Stimulated activated CD8-positive, alpha-beta memory T cell treated with anti-CD3 and anti-CD28 coated beads, Interleukin-15, amount 100 ng/mL, for 24 hours (primary cell): ENCODE measurements around the gene VIPR1.

Experiments used
- DNase-seq: peaks from one replicate; pipeline ENCODE4 v3.0.0-alpha.2; 2020; ENCODE audit warnings: low read depth

Gene VIPR1, protein sequence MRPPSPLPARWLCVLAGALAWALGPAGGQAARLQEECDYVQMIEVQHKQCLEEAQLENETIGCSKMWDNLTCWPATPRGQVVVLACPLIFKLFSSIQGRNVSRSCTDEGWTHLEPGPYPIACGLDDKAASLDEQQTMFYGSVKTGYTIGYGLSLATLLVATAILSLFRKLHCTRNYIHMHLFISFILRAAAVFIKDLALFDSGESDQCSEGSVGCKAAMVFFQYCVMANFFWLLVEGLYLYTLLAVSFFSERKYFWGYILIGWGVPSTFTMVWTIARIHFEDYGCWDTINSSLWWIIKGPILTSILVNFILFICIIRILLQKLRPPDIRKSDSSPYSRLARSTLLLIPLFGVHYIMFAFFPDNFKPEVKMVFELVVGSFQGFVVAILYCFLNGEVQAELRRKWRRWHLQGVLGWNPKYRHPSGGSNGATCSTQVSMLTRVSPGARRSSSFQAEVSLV

DNA sequence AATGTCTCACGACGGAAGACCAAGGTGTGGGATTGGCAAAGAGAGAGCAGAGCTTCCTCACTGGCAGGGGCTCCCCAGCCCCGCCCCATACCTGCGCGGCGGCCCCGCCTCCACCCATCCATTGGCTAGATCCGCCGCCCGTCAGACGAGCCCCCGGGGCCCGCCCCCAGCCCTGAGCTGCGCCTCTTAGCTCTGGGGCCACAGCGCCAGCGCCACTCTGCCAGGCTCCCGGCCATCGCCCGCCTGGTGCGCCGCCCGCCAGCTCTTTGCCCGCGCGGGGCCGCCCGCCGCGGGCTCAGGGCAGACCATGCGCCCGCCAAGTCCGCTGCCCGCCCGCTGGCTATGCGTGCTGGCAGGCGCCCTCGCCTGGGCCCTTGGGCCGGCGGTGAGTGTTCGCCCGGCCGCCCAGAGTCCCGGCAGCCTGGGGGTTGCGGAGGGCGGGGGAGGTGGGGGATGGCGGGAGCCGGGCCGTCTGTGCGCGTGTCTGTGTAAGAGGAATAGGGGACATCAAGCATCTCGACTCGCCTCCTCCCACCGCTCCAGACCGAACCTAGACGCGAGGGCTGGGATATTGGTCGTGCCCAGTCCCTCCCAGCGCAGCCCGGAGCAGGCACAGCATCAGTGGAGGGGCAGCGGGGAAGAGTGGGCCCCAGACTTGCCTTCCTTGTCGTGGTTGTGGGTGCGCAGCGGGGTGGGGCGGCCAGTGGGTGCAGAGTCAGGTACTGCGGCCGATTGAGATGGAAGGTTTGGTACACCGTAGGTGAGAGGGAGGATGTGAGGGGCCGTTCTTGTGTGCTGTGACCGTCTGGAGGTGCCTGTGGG lies at the start of gene VIPR1:
TSS of gene VIPR1 (plus strand) at position 215 of the 822 bp plus-strand sequence. CDS start at position 308, 93 bp downstream.
- DNase-seq = peak; percentile 77

DNA sequence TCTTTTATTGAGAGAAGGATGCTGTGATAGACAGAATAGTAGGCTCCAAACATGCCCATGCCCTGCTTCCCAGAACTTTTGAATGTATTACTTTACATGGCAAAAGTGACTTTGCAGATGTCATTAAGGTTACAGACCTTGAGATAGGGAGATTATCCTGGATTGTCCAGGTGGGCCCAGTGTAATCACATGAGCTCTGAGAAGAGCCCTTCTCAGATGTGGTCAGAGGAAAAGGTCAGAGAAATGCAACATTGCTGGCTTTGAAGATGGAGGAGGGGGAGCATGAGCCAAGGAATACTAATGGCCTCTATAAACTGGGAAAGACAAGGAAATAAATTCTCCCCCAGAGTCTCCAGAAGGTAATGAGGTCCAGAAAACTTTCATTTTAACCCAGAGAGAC lies 46.2 kb upstream of the VIPR1 start:
- DNase-seq = no peak

DNA sequence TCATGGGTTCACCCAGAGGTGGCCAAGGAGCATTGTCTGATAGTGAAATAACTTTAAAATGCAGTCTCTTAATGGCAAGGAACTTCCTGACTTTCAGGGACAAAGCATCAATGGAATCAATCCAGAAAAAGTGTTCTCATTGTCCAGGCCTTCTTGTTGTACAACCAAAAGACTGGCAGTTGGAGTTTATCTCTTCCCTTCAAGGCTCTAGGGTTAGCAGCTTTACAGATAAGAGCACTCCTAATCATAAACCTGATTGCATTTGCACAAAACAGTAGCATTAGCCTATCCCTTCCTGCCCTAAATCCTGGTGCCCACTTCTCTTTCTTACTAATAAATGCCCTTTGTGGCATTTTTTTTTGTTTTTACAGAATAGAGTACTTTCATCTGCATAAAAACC lies 43.3 kb upstream of the VIPR1 start:
- no peak for DNase-seq

DNA sequence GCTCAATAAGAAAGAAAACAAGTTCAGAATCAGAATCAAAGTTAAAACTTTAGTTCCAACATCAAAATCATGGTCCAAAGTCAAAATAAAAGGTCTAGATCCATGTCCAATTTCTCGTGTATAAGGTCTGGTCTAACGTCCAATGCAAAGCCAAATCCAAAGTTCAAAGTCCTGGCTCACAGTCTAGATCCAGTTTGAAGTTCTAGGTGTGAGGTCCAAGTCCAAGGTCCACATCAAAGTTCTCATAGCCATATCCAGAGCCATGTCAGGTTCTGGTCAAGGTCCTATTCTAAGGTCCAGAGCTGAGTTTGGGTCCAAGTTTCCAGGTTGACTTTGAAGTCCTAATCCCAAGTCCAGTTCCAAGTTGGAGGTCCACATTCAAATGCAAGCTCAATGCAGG lies 40.7 kb upstream of the VIPR1 start:
- no peak for DNase-seq

DNA sequence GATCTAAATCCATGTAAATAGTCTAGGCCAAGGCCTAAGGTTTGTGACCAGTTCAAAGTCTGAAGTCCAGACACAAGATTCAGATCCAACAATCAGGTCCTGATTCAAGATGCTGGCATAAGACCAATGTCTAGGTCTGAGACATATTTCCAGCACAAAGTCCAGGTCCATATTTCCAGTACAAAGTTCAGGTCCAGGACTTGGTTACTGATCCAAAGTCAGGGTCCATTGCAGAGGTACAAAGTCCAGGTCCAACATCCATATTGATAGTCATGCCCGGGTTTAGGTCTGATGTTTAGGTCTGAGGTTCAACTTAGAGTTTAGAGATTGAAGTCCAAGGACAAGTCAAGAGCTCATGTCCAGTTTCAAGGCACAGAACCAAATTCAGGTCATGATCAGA lies 39.4 kb upstream of the VIPR1 start:
- no peak for DNase-seq

DNA sequence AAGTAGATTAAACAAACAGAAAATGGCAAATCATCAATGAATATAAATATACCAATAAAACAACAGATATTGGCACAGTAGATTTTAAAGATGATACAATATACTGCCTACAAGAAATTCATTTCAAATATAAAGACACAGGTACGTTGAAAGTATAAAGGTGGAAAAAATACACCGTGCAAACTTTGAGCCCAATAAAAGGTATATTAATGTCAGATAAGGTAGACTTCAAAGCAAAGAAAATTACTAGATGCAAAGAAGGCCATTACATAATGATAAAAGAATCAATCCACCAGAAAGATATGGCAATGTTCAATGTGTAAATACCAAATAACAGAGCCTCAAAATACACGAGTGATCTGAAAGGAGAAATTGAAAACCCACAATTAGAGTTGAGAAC lies 34.3 kb upstream of the VIPR1 start:
- DNase-seq = no peak

DNA sequence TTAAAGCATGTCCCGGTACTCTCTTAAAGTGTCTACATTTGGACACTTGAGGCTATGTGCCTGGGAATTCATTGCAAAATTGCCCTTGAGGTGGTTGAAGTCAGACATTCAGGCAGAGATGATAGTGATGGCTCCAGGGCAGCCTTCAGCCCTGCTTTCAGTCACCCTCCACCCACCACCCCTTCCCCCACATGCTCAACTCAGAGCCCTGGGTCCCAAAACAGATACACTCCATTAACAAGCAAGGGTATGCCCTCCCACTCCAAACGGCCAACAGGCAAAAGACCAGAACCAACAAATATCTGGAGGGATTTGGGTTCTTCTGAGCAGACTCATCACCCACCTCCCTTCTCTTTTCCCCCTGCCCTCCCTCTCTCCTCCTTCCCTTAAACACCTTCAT lies 29.9 kb upstream of the VIPR1 start:
- DNase-seq = no peak

DNA sequence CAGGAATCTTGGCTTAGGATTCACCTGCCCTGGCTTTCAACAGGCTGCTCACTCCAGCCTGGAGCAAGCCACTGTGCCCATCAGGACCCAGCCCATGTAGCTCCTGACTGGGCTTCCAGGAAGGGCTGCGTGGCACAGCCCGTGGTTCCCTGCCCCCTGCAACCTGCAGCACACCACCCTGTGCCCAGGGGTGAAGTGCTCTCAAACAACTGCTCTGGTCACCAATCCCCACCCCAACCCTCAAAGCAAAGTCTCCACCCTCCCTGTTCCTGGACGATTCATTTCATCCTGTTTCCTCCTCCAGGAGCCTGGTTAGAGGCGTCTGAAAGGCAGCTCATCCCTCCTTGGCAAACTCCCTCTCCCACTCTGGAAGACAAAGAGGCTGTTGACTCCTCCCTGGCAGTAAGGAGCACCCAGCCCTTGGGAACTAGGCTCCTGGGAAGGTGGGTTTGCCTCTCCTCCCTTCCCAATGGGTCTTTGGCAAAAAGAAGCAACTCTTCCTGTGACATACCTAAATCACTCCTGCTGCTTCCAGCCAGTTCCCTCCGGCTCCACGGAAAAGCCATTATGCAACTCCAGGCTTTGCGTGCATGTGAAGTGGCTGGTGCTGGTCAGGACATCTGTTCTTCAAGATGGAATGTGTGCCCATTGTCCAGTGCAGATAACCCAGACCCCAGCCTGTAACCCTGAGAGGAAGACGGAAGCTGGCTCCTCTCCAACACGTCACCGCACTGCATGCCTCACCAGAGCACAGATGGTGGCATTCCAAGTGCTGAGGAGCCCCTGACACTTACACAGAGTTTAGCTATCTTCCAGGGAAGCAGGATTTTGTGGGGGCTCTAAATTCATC lies 29.1 kb upstream of the VIPR1 start:
- DNase-seq = no peak

DNA sequence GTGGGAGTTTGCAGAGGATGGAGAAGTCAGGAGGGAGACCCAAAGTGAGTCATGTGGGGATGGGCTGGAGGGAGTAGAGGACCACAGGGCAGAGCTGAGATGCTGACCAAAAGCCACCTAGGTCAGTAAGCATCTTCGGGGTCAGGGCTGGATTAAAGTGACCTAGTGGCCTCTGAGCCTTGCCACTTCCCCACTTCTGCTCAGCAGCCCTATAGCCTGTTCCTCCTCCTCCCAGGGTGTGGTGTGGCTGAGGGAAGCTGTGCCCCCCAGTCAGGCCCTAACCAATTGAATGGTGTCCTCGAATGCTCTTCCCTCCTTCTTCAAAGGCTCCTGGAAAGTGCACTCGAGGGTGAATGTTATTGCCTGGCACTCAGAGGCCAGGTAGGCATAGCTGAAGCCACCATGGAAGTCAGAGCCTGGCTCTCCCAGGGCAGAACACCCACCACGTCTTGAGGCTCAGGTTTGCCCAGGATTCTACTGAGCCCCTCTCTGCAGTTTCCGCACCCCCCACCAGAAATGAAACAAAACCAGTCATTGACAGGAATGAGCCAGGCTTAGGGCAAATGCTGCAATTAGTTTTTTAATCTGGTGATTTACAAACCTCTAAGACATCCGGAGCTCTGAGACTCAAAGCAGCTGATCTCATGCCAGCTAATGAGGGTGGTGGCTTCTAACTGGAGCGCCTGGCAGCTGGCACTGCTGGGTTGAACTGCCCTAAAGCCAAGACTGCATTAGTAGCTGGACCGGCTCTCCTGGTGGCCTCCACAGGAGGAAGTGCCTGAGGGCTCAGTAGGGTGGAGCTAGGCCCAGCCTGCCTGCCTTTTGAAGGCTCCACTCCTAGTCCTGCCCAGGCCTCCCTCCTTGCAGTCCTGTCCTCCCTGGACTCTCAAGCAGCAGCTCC lies 26.0 kb upstream of the VIPR1 start:
- no peak for DNase-seq

DNA sequence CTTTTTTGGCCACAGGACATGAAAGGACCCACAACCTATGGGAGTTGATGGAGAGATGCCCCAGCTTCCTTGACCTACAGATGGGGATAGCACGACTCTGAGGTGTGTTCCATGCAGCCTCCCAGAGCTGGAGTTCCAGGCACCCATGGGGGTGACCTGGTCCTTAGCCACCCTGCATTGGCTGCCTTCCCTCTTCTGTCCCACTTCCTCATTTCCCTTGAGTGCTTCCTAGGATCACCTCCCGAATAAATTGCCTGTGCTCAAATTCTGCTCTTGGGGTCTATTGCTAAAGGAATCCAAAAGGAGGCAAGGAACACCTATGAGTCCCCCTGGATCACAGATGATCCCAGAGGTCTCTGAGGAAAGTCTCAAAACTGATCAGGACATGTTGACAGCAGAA lies 24.7 kb upstream of the VIPR1 start:
- no peak for DNase-seq

DNA sequence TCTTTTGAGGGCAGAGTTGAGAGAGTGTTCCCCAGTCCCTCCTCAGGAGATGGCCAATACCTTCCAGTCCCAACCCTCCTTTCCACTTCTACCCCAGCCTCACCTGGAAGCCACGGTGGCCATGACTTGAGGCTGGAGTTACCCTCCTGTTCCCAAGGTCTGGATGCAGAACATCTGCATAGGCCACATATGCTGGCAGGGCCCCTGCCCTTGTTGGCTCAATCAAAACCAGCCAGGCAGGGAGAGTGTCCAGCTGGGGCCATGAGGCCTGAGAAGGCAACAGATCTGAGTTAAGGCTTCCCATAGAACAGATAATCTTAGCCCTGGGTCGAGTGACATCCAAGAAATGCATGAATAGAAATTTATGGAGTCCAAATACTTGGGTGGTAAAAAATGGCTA lies 23.6 kb upstream of the VIPR1 start:
- no peak for DNase-seq

DNA sequence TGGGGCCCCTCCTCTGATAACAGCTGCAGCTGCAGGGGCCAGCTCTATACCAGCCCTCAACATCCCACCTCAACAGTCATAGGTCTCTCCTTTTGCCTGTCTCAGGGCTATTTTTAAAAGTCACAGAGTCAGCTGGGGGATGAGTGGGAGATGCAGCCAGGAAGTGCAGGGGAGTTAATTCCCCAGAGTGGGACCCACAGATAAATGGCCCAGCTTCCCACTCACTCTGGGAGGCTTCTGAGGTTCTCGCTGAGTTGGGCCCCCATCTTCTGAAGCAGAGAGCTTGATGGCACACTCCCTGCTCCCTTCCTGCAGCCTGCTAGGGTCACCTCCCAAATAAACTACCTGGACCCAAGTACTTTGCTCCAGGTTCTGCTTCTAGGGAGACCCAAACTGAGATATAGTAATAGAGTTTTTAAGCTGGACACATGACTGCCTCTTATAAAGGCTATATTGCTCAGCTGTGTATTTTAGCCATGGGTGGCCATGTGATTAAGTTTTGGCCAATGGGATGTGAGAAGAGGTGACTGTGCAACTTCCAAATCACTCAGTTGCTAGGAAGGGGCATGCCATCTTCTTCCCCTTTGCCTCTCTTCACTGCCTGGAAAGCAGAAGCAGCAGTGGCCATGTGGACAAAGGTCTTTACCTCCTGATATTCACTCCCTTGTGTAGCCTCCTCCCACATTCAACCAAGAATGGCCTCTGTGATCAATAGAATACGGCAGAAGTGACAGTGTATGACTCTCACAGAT lies 15.5 kb upstream of the VIPR1 start:
- no peak for DNase-seq

DNA sequence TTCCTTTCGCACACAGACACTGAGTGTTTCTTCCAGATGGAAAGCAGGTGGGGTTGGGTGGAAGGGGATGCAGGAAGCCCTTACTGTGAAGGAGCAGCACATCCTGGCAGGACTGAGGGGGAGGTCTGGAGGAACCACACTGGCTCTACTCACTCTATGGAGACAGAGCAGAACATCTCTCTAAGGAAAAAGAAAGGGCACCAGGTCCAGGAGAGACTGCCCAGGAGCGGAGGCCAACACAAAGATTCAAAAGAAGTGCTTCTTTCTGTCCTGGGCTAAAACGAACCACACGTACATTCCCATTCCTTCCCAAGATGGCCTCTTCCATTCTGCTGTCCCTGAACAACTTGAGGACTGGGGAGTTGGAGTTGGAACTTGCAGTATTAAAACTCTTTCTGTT lies 13.8 kb upstream of the VIPR1 start:
- no peak for DNase-seq

DNA sequence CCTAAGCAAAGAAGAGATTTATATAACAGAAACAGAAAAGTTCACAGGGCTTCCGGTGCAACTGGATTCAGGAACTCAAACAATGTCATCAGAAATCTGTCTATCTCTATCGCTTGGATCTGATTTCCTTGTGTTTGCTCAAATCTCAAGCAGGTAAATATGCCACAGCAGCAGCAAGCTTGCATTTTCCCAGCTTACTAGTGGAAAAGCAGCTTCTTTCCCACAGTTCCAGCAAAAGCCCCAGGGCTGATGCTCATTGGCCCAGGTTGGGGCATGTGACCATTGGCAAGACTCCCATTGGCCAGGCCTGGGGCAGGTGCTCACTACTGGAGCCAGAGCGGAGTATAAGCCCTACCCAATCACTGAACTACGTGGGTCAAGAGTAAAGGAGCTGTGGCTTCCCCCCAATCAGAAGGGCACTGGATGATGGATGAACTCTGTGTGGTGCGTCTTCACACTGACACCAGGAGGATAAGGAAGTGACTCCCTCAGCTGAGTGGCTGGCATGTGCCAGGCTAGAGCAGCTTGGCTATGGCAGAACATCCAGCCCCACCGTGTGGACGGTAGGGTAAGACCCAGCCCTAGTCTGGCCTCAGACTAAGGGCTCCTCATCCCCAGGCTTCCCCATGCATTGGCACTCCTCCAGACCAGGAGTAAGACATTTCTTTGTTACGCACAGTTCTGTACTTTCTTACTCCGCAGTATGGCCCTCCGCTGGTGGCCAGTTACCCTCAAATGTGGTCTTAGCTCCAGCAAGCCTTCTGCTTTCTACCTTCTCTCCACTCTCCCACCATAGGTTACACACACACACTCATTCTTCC lies 13.1 kb upstream of the VIPR1 start:
- DNase-seq = no peak

DNA sequence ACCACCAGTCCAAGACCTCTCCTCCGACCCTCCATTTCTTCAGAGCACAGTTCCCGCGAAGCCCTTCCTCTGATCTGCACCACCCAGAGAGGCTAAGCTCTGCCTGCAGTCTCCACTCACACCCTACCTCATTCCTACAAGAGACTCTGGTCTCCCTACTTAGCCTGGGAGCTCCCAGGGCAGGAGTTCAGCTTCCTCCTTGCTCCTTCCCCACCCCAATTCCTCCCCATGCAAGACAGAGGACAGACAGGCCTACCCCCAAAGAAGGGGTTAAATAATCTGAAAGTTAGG lies 12.6 kb upstream of the VIPR1 start:
- no peak for DNase-seq

DNA sequence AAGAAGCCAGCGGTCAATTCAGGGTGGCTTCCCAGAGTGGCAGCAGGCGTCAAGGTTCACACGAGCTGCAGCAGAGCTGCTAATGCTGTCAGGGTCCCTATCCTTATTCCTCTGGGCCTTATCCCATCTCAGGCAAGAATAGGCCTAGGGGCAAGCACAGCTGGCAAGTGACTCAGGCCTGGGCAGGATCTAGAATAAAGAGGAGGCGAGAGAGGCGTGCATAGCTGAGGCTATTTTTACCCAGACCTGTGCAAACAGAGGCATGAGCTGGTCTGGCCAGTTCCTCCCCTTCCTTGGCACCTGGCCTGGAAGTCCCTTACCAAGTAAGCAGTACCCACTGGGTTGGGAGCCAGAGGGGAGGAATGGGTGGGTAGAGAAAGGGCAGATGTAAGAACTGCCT lies 12.2 kb upstream of the VIPR1 start:
- DNase-seq = no peak

DNA sequence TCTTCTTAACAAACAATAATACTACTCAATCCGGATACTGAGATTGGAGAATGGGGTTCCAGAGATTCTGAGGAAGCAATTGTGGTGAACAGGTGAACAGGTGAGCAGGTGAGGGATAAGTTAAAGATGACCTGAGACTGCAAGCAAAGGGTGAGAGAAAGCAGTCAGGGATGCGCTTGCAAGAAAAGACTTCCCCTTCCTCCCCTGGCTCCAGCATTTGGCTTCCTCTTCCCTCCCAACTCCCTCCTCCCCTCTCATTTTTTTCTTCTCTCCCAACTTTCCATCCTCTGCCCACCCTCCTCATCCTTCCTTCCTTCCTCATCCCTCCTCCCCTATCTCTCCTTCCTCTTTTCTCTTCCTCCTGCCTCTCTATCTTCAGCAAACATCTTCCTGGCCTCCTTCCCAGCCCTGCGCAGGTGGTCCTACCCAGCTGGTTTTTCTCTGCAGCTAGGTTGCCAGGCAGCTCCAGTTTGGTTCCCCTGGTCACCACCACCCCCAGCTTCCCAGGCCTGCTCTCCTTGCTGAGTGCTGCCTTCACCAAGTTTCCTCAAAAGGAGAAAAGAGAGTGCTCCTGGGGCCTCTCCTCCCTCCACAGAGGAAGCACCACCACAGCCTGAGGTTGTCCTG lies 10.4 kb upstream of the VIPR1 start:
- DNase-seq = no peak

DNA sequence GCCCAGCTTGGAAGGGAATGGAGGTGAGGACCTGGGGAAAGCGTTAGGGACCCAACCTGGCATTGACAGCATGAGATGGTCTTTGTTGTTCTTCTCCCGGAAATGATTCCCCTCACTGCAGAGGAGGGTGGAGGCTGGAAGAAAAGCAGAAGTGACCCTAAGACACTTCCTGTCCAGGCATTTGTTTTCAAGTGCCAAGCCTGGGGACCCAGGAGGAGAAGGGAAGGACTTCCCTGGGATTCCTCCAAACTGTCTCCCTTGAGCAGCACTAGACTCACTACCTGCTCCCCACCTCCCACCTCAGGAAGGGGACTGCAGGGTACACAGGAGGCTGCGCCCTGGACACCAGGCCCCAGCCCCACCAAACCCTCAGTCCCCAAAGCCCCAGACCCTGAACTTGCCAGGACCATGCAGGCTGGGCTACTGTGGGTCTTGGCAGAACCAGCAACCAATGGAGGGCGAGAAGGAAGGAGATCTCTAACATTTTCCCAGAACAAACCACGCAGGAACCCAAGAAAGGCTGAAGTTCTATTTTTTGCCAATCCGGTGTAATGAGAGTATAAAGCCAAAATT lies 9.8 kb upstream of the VIPR1 start:
- no peak for DNase-seq

DNA sequence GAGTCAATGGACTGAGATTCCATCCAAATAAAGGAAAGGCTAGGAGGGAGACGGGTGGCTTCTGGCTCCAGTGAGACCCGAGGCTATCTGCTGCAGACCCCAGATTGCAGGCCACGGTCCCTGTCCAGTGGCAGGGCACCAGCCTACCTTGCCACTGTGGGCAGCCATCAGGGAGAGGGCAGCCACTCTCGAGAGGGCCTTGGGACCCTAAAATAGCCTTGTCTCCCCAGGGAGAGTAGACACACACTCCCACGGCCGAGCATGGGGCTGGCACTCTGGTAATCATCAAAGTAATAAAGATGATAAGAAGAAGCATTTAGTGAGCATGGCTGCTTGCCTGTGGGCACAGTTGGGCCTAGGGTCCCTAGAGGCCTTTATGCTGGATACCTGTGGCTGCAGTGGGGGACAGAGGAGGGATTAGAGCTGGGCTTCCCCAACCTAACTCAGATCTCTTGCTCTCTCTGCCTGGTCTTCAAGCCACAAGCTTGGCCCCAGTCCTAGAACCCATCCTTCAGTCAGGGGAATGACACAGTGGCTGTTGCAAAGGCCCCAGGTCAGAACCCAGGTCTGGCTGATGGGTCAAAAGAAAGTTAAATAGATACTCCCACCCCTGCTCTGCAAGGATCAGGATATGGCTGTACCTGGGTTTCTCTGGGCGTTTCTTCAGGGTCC lies 9.2 kb upstream of the VIPR1 start:
- no peak for DNase-seq
